Measurements from ENCODE around the gene TWIST1.

TWIST1 gene

DNA sequence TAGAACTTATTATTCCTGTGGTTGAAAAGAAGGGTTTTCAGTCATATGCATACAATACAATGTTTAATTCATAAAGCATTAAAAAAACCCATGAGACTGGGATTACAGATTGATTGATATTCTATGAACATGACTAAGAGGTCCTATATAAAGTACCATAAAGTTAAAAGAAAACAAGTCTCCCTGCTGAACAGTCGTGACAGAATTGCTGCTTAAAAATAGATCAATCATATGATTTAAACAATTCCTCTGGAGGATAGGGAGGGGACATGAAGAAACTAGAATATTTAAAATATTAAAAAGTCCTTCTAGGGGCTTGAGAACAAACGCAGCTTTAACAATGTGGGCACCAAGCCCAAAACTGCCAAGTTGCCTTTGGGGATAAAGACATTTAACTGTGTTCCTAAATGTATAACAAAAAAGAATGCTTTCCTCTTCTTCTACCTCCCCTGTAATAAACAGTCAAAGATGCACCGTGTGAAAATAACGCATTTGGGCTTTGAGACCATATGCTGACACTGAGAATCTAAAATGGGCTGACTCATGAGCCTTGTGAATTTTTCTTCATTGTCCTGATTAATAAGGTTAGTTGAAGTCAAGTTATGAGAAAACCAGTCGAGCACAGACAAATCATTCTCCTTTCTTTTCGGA is 25.8 kb downstream of the TWIST1 start:
- TF ChIP-seq, protein P1, sequence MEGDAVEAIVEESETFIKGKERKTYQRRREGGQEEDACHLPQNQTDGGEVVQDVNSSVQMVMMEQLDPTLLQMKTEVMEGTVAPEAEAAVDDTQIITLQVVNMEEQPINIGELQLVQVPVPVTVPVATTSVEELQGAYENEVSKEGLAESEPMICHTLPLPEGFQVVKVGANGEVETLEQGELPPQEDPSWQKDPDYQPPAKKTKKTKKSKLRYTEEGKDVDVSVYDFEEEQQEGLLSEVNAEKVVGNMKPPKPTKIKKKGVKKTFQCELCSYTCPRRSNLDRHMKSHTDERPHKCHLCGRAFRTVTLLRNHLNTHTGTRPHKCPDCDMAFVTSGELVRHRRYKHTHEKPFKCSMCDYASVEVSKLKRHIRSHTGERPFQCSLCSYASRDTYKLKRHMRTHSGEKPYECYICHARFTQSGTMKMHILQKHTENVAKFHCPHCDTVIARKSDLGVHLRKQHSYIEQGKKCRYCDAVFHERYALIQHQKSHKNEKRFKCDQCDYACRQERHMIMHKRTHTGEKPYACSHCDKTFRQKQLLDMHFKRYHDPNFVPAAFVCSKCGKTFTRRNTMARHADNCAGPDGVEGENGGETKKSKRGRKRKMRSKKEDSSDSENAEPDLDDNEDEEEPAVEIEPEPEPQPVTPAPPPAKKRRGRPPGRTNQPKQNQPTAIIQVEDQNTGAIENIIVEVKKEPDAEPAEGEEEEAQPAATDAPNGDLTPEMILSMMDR (IDR thresholded peaks at IDR 0.05; ENCODE audit: low read depth, low read length): no peak

DNA sequence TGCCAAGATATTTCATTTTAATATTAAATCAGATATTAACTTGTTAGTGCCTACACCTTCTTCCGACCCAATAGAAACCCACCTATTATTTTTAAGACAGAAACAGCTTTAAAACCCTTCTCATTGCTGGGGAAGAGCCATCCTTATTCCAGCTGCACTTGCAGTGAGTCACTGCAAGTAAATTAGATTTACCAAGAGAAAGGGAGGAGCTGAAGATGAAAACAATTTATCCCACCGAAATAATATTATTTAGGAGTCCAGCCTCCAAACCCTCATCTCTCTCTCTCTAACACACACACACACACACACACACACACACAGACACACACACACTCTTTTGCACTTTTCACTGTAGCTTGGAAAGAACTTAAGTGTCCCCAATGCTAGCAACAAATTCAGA is 26.9 kb downstream of the TWIST1 start:
- no peak overlapping the region for H3K4me3 ChIP-seq (ENCODE audit: low read depth, low read length)
- TF ChIP-seq, protein P1 (IDR thresholded peaks at IDR 0.05; ENCODE audit: low read depth, low read length): no peak

More for the DNA sequence above, 25.8 kb downstream of the TWIST1 start:
- no peak overlapping the region for H3K4me3 ChIP-seq (ENCODE audit: low read depth, low read length)

DNA sequence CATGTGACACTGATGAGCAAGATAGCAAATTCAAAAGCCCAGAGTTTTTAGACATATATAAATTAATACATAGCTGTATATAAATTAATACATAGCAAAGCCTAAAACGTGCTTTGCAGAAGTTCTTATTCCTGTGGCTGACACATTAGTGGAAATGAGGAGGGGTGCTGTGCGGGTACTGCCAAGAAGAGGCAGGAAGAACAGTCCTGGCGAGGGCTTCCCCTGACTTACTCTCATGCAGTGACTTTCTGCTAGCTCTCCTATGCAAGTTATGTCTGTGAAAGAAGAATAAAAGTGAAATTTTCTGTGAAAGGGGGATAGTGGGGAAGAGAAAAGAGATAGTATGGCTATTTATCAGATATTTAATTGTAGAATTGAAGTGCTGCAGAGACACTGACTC is 27.6 kb downstream of the TWIST1 start:
- TF ChIP-seq, protein P1 (IDR thresholded peaks at IDR 0.05; ENCODE audit: low read depth, low read length): no peak
- no peak overlapping the region for H3K4me3 ChIP-seq (ENCODE audit: low read depth, low read length)

DNA sequence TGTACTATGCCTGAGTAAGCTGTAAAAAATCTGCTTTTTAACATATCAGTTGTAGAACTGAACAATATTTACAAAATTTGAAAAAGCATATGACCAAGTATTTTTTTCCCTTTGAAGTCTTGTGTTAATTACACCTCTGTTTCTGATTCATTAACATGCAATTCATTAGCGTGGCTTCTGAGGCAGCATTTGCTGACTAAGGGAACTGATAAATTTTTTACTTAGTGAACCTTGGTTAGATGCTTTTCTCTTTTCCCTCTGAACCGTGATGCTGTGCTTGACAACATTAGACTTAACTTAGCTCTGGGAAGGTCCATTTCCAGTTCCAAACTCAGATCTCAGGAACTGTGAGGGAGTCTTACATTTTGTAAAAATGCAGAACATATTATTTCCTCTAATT is 28.1 kb downstream of the TWIST1 start:
- TF ChIP-seq, protein P1 (IDR thresholded peaks at IDR 0.05; ENCODE audit: low read depth, low read length): no peak
- H3K4me3 ChIP-seq (ENCODE audit: low read depth, low read length): no peak overlapping the region

DNA sequence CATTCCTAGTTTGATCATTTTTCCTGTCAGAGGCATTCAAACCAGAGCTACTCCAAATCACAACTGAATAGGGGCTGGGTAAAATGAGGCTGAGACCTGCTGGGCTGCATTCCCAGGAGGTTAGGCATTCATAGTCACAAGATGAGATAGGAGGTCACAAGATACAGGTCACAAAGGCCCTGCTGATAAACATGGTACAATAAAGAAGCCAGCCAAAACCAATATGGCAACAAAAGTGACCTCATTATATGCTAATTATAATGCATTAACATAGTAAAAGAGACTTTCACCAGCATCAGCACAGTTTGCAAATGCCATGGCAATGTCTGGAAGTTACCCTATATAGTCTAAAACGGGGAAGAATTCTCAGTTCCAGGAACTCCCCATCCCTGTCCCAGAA is 37.3 kb downstream of the TWIST1 start:
- no peak overlapping the region for H3K4me3 ChIP-seq (ENCODE audit: low read depth, low read length)
- TF ChIP-seq, protein P1 (IDR thresholded peaks at IDR 0.05; ENCODE audit: low read depth, low read length): no peak

DNA sequence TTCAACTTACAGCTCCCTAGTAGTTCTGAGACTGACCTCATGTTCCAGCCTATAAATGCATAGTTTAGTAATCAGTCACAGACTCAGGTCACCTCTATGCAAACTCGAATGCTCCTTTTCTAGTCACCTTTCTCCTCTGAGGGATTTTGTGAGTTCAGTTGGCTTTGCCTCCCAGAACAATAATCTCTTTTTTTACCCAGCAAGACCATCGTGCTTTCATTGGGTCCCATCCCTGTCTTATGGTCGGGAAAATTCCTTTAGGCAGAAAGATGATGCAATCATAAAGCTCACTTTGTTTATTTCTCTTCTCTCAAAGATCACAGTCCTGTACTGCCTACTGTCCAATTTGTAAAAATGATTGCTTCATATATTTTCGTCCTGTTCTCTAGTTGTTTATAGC is 38.4 kb downstream of the TWIST1 start:
- H3K4me3 ChIP-seq (ENCODE audit: low read depth, low read length): no peak overlapping the region

DNA sequence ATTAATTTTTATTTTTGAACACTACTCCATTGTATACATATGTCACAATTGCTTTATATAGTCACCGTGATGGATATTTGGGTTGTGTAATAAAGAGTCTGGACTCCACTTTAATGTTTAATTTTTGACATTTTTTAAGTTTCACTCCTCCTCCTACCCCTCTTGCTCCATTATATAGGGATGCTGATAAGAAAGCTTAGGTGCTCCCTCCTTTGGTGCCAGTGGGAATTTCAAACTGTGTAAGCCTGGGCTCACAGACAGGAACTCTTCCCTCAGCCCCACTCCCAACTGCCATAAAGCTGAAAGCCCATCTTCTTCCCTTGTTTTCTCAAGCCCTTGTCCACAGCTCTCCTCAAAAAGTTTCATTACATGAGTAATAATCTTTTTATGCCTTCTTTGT is 47.6 kb downstream of the TWIST1 start:
- TF ChIP-seq, protein P1 (IDR thresholded peaks at IDR 0.05; ENCODE audit: low read depth, low read length): peak; percentile 20; the same call in 1 of the 2 replicates
- H3K4me3 ChIP-seq (ENCODE audit: low read depth, low read length): no peak overlapping the region

More for the DNA sequence above, 38.4 kb downstream of the TWIST1 start:
- TF ChIP-seq, protein P1 (IDR thresholded peaks at IDR 0.05; ENCODE audit: low read depth, low read length): no peak

Data from WI38 (cell line).